NCI-H2196 treated with DMSO at 0.1 percent for 48 hours (cell line): ENCODE measurements around the gene UBALD2.

Experiments
- DNase-seq: peaks from one replicate; lab custom pipeline; 2025; ENCODE audit not compliant: unreplicated experiment; lab: John Stamatoyannopoulos, UW

The UBALD2 gene

GRCh38 chr17:76317535-76317934 is 52.4 kb downstream of the UBALD2 start:
- no peak for DNase-seq

GRCh38 chr17:76318586-76318985 is 53.4 kb downstream of the UBALD2 start:
- no peak for DNase-seq
